Erythroblast (primary cell): ENCODE results near the gene OS9.

Source experiments
- GATA1 ChIP-seq: IDR thresholded peaks from 2 replicates; pipeline ENCODE4 v1.6.1; 2011; ENCODE audit warnings: low read depth, mild to moderate bottlenecking, control low read depth, low read length, moderate library complexity
- POLR2A ChIP-seq: IDR thresholded peaks from 2 replicates; pipeline ENCODE4 v1.6.1; 2011; ENCODE audit warnings: mild to moderate bottlenecking, low read length

DNA sequence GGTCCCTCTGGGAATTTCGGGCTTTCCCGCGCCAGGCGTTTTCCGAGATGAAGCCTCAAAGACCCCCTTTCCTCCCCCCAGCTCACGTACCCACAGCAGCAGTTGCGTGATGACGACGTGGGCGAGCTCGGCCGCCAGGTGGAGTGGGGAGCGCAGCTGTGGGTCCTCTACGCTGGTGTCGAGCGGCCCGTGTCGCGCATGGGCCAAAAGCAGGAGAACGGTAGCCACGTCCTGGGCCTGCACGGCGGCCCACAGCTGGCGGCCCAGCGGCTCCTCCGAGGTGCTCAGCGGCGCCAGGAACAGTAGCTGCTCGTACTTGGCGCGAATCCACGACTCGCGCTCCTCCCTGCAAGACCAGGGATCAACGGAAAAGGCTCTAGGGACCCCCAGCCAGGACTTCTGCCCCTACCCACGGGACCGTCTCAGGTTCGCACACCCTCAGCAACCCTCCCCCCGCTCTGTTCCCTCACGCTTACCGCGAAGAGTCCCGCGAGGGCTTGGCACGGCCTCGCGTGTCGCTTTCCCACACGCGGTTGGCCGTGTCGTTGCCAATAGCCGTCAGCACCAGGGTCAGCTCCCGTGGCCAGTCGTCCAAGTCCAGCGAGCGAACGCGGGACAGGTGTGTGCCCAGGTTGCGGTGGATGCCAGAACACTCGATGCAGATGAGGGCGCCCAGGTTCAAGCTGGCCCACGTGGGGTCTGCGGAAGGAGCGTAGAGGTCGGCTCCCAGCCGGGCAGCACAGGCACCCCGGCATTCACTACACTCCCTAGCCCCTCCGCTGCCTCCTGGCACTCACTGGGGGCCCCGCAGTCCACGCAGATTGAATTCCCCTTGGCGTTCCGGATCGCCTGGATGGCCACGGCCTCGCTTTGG lies 33.2 kb downstream of the OS9 start:
- TF ChIP-seq POLR2A: no peak
- no peak for TF ChIP-seq GATA1
